Brain microvascular endothelial cell (primary cell): ENCODE results near the gene HOXB6.

Experiments used
- DNase-seq: peaks from one replicate; pipeline ENCODE4 v3.0.0-alpha.2; 2020
- H3K27ac ChIP-seq: fragments of 250-450 bp; sonication (Bioruptor Pico); 2 replicates; pipeline ENCODE4 v1.5.1; 2020; ENCODE audit warnings: mild to moderate bottlenecking, moderate library complexity
- H3K27me3 ChIP-seq: fragments of 250-450 bp; sonication (Bioruptor Pico); replicated peaks from 2 replicates; pipeline ENCODE4 v1.5.1; 2020; ENCODE audit warnings: mild to moderate bottlenecking
- H3K36me3 ChIP-seq: fragments of 250-450 bp; sonication (Bioruptor Pico); replicated peaks from 2 replicates; pipeline ENCODE4 v1.5.1; 2020; ENCODE audit warnings: mild to moderate bottlenecking
- H3K4me3 ChIP-seq: 2 replicates; pipeline ENCODE4 v1.5.1; 2011; ENCODE audit warnings: low read depth, mild to moderate bottlenecking, control low read depth, low read length, moderate library complexity
- in situ Hi-C: cut with HindIII; loops from 2 replicates; pipeline ENCODE4 v1.10.0; 2017; ENCODE audit warnings: low sequenced_read_pairs, low pct_ligation_motif_present
- TF ChIP-seq, protein P1 (sequence below): IDR thresholded peaks from 2 replicates; pipeline ENCODE4 v1.5.1; 2011; ENCODE audit warnings: low read depth, mild to moderate bottlenecking, moderate library complexity, low read length, control low read depth, inconsistent platforms; ENCODE audit errors: missing control alignments

Gene HOXB6

DNA sequence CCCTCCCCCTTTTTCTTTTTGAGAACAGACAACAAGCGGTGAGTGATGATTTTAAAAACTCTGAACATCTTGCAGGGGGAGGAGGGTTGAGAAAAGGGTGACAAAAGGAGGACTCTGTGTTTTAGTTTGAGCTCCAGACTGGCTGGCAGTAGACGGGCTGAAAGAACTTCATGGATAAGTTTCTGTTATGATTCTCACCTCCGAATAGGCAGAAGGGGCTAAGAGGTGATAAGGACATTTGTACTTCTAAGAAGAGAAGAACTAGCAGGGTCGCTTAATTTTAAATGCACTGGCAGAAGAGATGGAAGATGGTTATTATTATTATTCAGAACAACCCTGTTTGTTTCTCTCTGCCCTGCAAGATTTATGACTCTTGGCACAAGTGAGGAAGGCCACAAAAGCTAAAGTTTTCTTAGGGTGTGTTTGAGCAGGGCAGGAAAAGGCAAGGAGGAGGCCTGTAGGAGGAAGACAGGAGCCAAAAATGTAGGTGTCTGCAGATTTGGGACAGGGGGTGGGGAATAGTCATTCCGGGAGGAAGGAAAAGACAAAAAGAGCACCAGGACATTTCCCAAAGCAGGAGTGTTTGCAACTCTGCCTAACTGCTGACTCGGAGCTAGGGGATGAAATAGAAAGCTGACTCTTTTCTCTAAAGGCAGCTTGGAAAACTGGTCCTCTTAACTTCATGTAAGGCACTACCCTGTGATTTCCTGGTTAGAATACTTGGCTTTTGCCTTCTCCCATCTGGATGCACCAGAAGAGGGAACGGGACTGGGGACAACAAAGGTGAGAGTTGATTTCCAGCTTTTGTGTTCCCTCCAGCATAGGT is 48.0 kb downstream of the HOXB6 start:
- DNase-seq: no peak
- no peak overlapping the region for H3K4me3 ChIP-seq

DNA sequence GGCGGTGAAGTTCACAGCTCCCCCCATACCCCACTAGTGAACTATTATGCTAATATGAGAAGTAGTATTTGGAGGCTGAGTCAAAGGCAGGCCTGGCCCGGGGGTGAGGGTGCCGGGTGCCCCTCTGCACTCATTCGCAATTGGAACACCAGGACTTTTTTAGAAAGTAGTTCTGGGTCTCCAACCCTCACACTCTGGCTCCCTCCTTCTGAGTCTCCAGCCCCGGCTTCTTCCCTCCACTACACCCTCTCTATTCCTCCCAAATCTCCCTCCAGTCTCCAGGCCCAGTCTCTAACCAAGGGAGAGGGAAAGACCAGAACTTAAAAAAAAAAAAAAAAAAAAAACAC is 48.6 kb downstream of the HOXB6 start:
- no peak for DNase-seq
- H3K4me3 ChIP-seq: no peak overlapping the region

More for the DNA sequence above, 48.0 kb downstream of the HOXB6 start:
- Histone ChIP-seq H3K27me3 (peaks cover 88% of the 10 kb centered on the region), H3K27ac (no peak overlapping the region), H3K36me3 (no peaks in the 10 kb centered on the region)
- in situ Hi-C loops: no loop called here
- TF ChIP-seq, protein P1, sequence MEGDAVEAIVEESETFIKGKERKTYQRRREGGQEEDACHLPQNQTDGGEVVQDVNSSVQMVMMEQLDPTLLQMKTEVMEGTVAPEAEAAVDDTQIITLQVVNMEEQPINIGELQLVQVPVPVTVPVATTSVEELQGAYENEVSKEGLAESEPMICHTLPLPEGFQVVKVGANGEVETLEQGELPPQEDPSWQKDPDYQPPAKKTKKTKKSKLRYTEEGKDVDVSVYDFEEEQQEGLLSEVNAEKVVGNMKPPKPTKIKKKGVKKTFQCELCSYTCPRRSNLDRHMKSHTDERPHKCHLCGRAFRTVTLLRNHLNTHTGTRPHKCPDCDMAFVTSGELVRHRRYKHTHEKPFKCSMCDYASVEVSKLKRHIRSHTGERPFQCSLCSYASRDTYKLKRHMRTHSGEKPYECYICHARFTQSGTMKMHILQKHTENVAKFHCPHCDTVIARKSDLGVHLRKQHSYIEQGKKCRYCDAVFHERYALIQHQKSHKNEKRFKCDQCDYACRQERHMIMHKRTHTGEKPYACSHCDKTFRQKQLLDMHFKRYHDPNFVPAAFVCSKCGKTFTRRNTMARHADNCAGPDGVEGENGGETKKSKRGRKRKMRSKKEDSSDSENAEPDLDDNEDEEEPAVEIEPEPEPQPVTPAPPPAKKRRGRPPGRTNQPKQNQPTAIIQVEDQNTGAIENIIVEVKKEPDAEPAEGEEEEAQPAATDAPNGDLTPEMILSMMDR: no peak

DNA sequence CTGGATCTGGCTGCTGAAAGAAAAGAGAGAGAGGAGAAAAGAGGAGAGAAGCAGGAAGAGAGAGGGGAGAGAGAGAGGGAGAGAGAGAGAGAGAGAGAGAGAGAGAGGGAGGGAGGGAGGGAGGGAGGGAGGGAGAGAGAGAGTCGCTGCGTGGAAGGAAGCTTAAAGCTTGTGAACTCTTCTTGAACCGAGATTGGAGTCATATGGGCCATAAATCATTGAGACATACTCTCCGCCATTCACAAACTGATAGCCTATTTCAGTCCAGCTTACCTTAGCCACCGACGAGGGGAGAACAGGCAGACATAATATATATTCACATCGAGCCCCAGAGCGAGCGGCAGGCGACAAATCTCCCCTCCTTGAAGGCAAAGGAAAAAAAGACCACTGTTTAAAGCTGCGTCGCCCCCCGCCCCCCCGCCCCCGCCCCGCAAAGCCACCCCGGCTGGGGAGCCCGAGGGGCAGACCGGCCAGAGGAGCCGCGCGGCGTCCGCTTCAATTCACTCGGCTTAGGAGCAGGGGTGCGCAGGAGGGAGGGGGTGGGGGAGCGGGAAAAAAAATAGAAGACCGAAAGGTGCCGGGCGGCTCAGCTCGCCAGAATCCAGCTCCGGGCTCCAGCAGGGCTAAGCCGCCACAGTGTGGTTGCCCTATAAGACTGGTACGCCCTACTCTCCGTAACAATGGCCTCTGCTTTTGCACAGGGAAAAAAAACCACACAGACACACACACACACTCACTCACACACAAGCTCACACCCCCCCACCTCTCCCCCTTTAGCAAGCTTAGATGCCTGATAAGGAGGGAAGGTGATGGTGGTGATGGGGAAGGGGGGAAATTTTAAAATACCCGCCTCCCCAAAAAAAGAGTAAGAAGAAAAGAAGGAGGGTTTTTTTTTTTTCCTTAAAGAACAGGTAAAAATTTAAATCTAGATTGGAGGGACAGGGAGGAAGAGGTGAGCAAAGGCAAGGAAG is 49.2 kb downstream of the HOXB6 start:
- no peak for DNase-seq
- no peak overlapping the region for H3K27ac ChIP-seq
- in situ Hi-C loops: no loop called here
- H3K36me3 ChIP-seq: no peaks in the 10 kb centered on the region
- H3K27me3 ChIP-seq: peaks cover 84% of the 10 kb centered on the region
- TF ChIP-seq, protein P1: no peak
- peak overlapping the region; percentile 54 for H3K4me3 ChIP-seq

More for the DNA sequence above, 48.6 kb downstream of the HOXB6 start:
- in situ Hi-C loops: no loop called here
- Histone ChIP-seq H3K36me3 (no peaks in the 10 kb centered on the region), H3K27ac (no peak overlapping the region), H3K27me3 (peaks cover 87% of the 10 kb centered on the region)
- TF ChIP-seq, protein P1: no peak

DNA sequence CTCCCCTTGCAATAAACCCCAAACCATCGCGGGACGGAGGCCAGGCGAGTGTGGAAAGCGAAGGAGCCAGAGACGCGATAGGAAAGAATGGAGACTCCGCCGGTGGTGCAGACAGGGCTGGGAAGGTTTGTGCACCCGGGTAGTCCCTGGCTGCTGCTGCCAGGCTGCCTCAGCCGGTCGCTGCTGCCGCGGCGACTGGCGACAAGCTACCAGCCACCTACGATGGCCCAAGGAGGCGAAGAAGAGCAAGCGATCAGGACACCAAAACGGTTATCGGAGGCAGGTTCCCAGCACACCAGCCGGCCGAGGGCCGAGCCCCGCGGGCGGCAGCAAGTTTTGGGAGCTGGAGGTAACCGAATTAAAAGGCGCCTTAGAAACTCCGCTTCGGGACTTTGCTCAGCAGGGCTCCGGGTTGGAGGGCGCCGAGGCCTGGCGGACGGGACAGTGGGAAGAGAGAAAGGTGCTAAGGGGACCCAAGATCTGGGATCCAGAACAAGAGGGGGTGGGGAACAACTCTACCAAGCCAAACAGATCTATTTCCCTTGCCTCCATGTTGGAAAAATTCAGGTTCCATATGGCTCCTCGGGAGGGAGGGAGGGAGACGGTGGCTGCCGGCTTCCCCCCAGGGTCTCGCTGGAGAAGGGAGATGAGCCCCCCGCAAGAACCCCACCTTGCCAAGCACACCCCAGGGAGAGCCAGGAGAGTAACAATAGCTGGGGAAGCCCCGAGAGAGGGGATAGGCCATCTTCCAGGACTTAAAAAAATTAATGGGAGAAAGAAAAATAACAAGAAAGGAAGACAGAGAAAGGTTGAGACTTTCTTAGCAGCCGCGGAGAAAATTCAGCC is 50.2 kb downstream of the HOXB6 start:
- Histone ChIP-seq H3K27ac (no peak overlapping the region), H3K27me3 (peaks cover 84% of the 10 kb centered on the region), H3K36me3 (no peaks in the 10 kb centered on the region), H3K4me3 (peak overlapping the region; percentile 54)
- TF ChIP-seq, protein P1: no peak
- in situ Hi-C loops: no loop called here
- DNase-seq: no peak

DNA sequence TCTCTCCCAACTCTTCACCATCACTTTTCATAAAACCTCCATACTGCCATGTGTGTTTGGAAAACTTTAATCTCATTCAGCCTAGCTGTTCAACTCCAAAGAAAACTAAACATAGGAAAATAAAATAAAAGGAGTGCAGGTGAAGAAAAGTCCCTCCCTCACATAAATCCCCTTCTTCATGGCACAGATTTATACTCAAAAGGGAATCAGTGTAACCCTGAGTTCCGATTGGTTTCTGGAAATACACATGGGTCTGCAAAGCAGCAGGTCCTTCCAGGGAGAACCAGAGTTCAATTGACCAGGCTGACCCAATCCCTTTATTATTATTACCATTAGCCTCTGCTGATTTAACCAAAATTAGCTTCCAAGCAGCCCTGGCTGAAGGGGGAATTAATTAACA is 51.0 kb downstream of the HOXB6 start:
- DNase-seq: no peak
- in situ Hi-C loops: no loop called here
- Histone ChIP-seq H3K4me3 (peak overlapping the region; percentile 54), H3K36me3 (no peaks in the 10 kb centered on the region), H3K27ac (no peak overlapping the region), H3K27me3 (peaks cover 84% of the 10 kb centered on the region)
- TF ChIP-seq, protein P1: no peak
